ENCODE results near the gene HRAS. TPM values are rescaled to one million over a fixed set of nuclear protein-coding genes. Genes with fewer than 3 reads are reported as not detected.
A peak's percentile ranks its signal among the peaks of the same experiment; 100 is the strongest.

Gene HRAS
- total and polyA plus RNA-seq, 2 of the 13 experiments (the other 11 are each of a cell fraction or from before 2014, with no cell fraction given): 32.9 to 50.0 TPM

DNA sequence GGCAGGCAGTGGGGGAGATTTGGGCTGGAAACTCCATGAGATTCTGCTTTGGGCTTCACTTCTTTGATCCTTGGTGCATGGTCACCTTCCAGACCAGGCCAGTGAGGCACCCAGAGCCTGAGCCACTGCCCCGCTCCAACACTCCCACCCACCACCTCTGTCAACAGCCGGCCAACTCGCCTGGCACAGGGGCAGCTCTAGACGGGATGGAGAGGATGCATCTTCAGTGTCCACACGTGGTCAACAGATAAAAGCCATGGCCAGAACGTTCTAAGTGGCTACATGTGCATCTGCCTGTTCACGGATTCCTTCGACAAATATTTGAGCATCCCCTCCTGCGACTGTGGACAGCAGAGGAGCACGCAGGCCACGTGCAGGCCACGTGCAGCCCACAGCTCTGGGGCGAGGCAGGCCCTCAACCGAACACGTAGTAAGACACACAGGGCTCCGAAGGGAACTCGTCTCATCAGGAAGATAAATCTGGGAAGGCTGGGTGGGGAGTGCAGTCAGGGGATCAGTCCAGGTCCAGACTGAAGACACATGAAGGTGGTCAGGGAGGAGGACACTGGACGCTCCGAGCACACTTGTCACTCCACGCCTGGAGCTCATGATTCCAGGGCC, 3.2 kb upstream of the HRAS start (continued):
- TF ChIP-seq, protein P1, sequence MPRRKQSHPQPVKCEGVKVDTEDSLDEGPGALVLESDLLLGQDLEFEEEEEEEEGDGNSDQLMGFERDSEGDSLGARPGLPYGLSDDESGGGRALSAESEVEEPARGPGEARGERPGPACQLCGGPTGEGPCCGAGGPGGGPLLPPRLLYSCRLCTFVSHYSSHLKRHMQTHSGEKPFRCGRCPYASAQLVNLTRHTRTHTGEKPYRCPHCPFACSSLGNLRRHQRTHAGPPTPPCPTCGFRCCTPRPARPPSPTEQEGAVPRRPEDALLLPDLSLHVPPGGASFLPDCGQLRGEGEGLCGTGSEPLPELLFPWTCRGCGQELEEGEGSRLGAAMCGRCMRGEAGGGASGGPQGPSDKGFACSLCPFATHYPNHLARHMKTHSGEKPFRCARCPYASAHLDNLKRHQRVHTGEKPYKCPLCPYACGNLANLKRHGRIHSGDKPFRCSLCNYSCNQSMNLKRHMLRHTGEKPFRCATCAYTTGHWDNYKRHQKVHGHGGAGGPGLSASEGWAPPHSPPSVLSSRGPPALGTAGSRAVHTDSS (CRISPR knock-in tag; conservative IDR thresholded peaks at IDR 0.05): no peak
- TF ChIP-seq ZSCAN29 (CRISPR knock-in tag; conservative IDR thresholded peaks at IDR 0.05) (no peak), PHF20 (CRISPR knock-in tag; IDR thresholded peaks at IDR 0.05) (0 out of 2 replicates have a peak, but pooled peaks have one; percentile 29), NFYB (CRISPR knock-in tag; IDR thresholded peaks at IDR 0.05) (no peak), SIX4 (CRISPR knock-in tag; IDR thresholded peaks at IDR 0.05) (no peak), ZNF720 (CRISPR knock-in tag; IDR thresholded peaks at IDR 0.05) (no peak), ZNF414 (CRISPR knock-in tag; IDR thresholded peaks at IDR 0.05) (no peak), NRL (CRISPR knock-in tag; IDR thresholded peaks at IDR 0.05; ENCODE audit: borderline replicate concordance) (peak; percentile 68; the same call in 1 of the 2 replicates), TBX2 (CRISPR knock-in tag; IDR thresholded peaks at IDR 0.05; ENCODE audit: borderline replicate concordance) (peak; percentile 41; the same call in 1 of the 2 replicates), THRA (CRISPR knock-in tag; IDR thresholded peaks at IDR 0.05; ENCODE audit: borderline replicate concordance) (no peak), THAP8 (CRISPR knock-in tag; IDR thresholded peaks at IDR 0.05; ENCODE audit: borderline replicate concordance) (no peak), MYC (CRISPR knock-in tag; IDR thresholded peaks at IDR 0.05; ENCODE audit: borderline replicate concordance) (peak; percentile 49; the same call in 1 of the 2 replicates), CREB1 (IDR thresholded peaks at IDR 0.05) (no peak), CREB1 (CRISPR knock-in tag; IDR thresholded peaks at IDR 0.05) (no peak), ELF3 (CRISPR knock-in tag; IDR thresholded peaks at IDR 0.05) (0 out of 2 replicates have a peak, but pooled peaks have one; percentile 24), FUBP1 (CRISPR knock-in tag; IDR thresholded peaks at IDR 0.05; ENCODE audit: borderline replicate concordance) (no peak), BORCS8-MEF2B (CRISPR knock-in tag; IDR thresholded peaks at IDR 0.05) (no peak), ZBTB42 (CRISPR knock-in tag; IDR thresholded peaks at IDR 0.05) (no peak), AGO2 (optimal IDR thresholded peaks at IDR 0.05; ENCODE audit: low read depth, low read length) (no peak)
- TF ChIP-seq, protein P2, sequence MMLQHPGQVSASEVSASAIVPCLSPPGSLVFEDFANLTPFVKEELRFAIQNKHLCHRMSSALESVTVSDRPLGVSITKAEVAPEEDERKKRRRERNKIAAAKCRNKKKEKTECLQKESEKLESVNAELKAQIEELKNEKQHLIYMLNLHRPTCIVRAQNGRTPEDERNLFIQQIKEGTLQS (CRISPR knock-in tag; IDR thresholded peaks at IDR 0.05): no peak
- TF ChIP-seq, protein P3, sequence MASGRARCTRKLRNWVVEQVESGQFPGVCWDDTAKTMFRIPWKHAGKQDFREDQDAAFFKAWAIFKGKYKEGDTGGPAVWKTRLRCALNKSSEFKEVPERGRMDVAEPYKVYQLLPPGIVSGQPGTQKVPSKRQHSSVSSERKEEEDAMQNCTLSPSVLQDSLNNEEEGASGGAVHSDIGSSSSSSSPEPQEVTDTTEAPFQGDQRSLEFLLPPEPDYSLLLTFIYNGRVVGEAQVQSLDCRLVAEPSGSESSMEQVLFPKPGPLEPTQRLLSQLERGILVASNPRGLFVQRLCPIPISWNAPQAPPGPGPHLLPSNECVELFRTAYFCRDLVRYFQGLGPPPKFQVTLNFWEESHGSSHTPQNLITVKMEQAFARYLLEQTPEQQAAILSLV (CRISPR knock-in tag; IDR thresholded peaks at IDR 0.05; ENCODE audit: borderline replicate concordance): no peak
